ENCODE results near the gene KCTD14. TPM values are rescaled to one million over a fixed set of nuclear protein-coding genes. Genes with fewer than 3 reads are reported as not detected.
A peak's percentile ranks its signal among the peaks of the same experiment; 100 is the strongest.

Gene KCTD14
- total and polyA plus RNA-seq, 4 donors: 0.70 to 7.3 (median 6.7) TPM

GRCh38 chr11:78069465-78069864 is 46.4 kb upstream of the KCTD14 start:
- Histone ChIP-seq H3K27me3 (ENCODE audit: control insufficient read depth in 4 of 4, insufficient read depth in 4 of 4, low read length in 3 of 4) (no peaks in the 10 kb centered on the region), H3K27ac (ENCODE audit: low read depth in 1 of 2, low read length in 2 of 2) (peak overlapping the region; percentile 9 to 20)
- peak in 1 of 2 donors; percentile 14 for TF ChIP-seq RAD21 (IDR thresholded peaks at IDR 0.05)
- TF ChIP-seq RXRA (IDR thresholded peaks at IDR 0.05): peak in 1 of 2 donors; percentile 14
- TF ChIP-seq FOXA1 (IDR thresholded peaks at IDR 0.05): no peak
- TF ChIP-seq SP1 (IDR thresholded peaks at IDR 0.05): peak; percentile 29
- no peak for TF ChIP-seq MAX (IDR thresholded peaks at IDR 0.05)
- peak in 1 of 2 donors; percentile 10 for TF ChIP-seq HNF4A (conservative IDR thresholded peaks at IDR 0.05)

GRCh38 chr11:78067704-78068103 is 44.6 kb upstream of the KCTD14 start:
- no peak for DNase-seq (ENCODE audit: low spot score)
- Histone ChIP-seq H3K27ac (ENCODE audit: low read depth in 1 of 2, low read length in 2 of 2) (no peak overlapping the region), H3K27me3 (ENCODE audit: control insufficient read depth in 4 of 4, insufficient read depth in 4 of 4, low read length in 3 of 4) (no peaks in the 10 kb centered on the region), H3K36me3 (ENCODE audit: control insufficient read depth in 4 of 4, insufficient read depth in 3 of 4, low read depth in 1 of 4, low read length in 3 of 4) (peaks cover 5 to 27% (median 16%) of the 10 kb centered on the region in 4 donors), H3K9me3 (ENCODE audit: control insufficient read depth in 4 of 4, low read length in 3 of 4) (no peaks in the 10 kb centered on the region), H3K9ac (ENCODE audit: low read depth in 1 of 2, low read length in 2 of 2) (no peak overlapping the region), H3K4me3 (ENCODE audit: low read depth in 1 of 3, low read length in 3 of 3) (no peak overlapping the region), H3K4me1 (ENCODE audit: control insufficient read depth in 4 of 4, insufficient read depth in 4 of 4, low read length in 3 of 4) (peaks cover 5 to 34% (median 13%) of the 10 kb centered on the region in 4 donors)
- WGBS: 84% methylated on average over 4 of the region's 4 CpGs
- TF ChIP-seq REST (IDR thresholded peaks at IDR 0.05) (no peak), FOXA2 (IDR thresholded peaks at IDR 0.05) (no peak), GABPA (IDR thresholded peaks at IDR 0.05 in 1 of 2, conservative IDR thresholded peaks at IDR 0.05 in 1 of 2) (no peak), ATF3 (IDR thresholded peaks at IDR 0.05) (no peak), ZBTB33 (IDR thresholded peaks at IDR 0.05) (no peak)

More at GRCh38 chr11:78069465-78069864, 46.4 kb upstream of the KCTD14 start:
- Histone ChIP-seq H3K36me3 (ENCODE audit: control insufficient read depth in 4 of 4, insufficient read depth in 3 of 4, low read depth in 1 of 4, low read length in 3 of 4) (peaks cover 5 to 27% (median 16%) of the 10 kb centered on the region in 4 donors), H3K4me3 (ENCODE audit: low read depth in 1 of 3, low read length in 3 of 3) (no peak overlapping the region), H3K4me1 (ENCODE audit: control insufficient read depth in 4 of 4, insufficient read depth in 4 of 4, low read length in 3 of 4) (peaks cover 0 to 24% (median 7%) of the 10 kb centered on the region in 4 donors), H3K9me3 (ENCODE audit: control insufficient read depth in 4 of 4, low read length in 3 of 4) (no peaks in the 10 kb centered on the region), H3K9ac (ENCODE audit: low read depth in 1 of 2, low read length in 2 of 2) (no peak overlapping the region)
- no peak for DNase-seq (ENCODE audit: low spot score)
- WGBS: 38% methylated on average over 2 of the region's 2 CpGs

- Histone ChIP-seq H3K27me3 (ENCODE audit: control insufficient read depth in 4 of 4, insufficient read depth in 4 of 4, low read length in 3 of 4) (no peaks in the 10 kb centered on the region), H3K36me3 (ENCODE audit: control insufficient read depth in 4 of 4, insufficient read depth in 3 of 4, low read depth in 1 of 4, low read length in 3 of 4) (peaks cover 5 to 16% (median 12%) of the 10 kb centered on the region in 4 donors), H3K4me1 (ENCODE audit: control insufficient read depth in 4 of 4, insufficient read depth in 4 of 4, low read length in 3 of 4) (peaks cover 6 to 43% (median 21%) of the 10 kb centered on the region in 4 donors), H3K4me3 (ENCODE audit: low read depth in 1 of 3, low read length in 3 of 3) (no peak overlapping the region), H3K9ac (ENCODE audit: low read depth in 1 of 2, low read length in 2 of 2) (no peak overlapping the region), H3K9me3 (ENCODE audit: control insufficient read depth in 4 of 4, low read length in 3 of 4) (no peaks in the 10 kb centered on the region), H3K27ac (ENCODE audit: low read depth in 1 of 2, low read length in 2 of 2) (peak overlapping the region in 1 of 2 donors; percentile 52)
- TF ChIP-seq RXRA (IDR thresholded peaks at IDR 0.05): no peak
- no peak for TF ChIP-seq EGR1 (IDR thresholded peaks at IDR 0.05; ENCODE audit: low read depth in 2 of 2)
- TF ChIP-seq CTCF (IDR thresholded peaks at IDR 0.05; ENCODE audit: low read depth, low read length, missing input control): no peak
- no peak for TF ChIP-seq FOXA2 (IDR thresholded peaks at IDR 0.05)
- no peak for TF ChIP-seq FOXA1 (IDR thresholded peaks at IDR 0.05)
- TF ChIP-seq ZBTB33 (IDR thresholded peaks at IDR 0.05): no peak
- no peak for TF ChIP-seq ATF3 (IDR thresholded peaks at IDR 0.05)
- no peak for TF ChIP-seq HNF4G (IDR thresholded peaks at IDR 0.05)
- no peak for TF ChIP-seq NR2F2 (IDR thresholded peaks at IDR 0.05)
- no peak for TF ChIP-seq JUND (IDR thresholded peaks at IDR 0.05)
- no peak for TF ChIP-seq GABPA (IDR thresholded peaks at IDR 0.05 in 1 of 2, conservative IDR thresholded peaks at IDR 0.05 in 1 of 2)
- TF ChIP-seq RAD21 (IDR thresholded peaks at IDR 0.05): no peak
- no peak for TF ChIP-seq HNF4A (conservative IDR thresholded peaks at IDR 0.05)
- no peak for TF ChIP-seq MAX (IDR thresholded peaks at IDR 0.05)
- 41% methylated on average over 2 of the region's 2 CpGs for WGBS
- no peak for DNase-seq (ENCODE audit: low spot score)
These were observed 43.4 kb upstream of the KCTD14 start for GRCh38 chr11:78066471-78066870.

Data from liver (tissue), 9 donors.